T-cell (primary cell): ENCODE data around the gene LSG1. TPM values are rescaled to one million over a fixed set of nuclear protein-coding genes. Genes with fewer than 3 reads are reported as not detected.

Experiments used
- ATAC-seq, 4 experiments: fragments of 200-7000 bp in 3 of 4; fragments of 150-1000 bp in 1 of 4; cut with Tn5 transposase; replicated peaks in 1 of 4; 1 replicate in 3 of 4; 2 replicates in 1 of 4; pipeline ENCODE4 v1.10.0; 2021; ENCODE audit warnings: moderate library complexity in 3 of 4, mild to moderate bottlenecking in 2 of 4, moderate number of reproducible peaks in 1 of 4
- CTCF ChIA-PET, 2 donors: fragments of 300-600 bp; sonication (Branson Sonifier 250); formaldehyde crosslinking; loops; one replicate each; lab custom pipeline; 2022; ENCODE audit warnings: antibody characterized with exemption in 2 of 2; lab: Charles Lee
- POLR2A ChIA-PET, 2 donors: fragments of 300-600 bp; sonication (Branson Sonifier 250); formaldehyde crosslinking; loops; one replicate each; lab custom pipeline; 2022; ENCODE audit warnings: antibody characterized with exemption in 2 of 2; lab: Charles Lee
- DNase-seq, 35 experiments: peaks; one replicate each; pipeline versions ENCODE4 v3.0.0 to v3.0.0-alpha.2; 2013 to 2023
- H3K27ac ChIP-seq: one replicate; pipeline ENCODE4 v1.5.1; 2013; ENCODE audit warnings: low read length
- H3K27me3 ChIP-seq, 2 experiments: replicated peaks in 1 of 2; 1 replicate in 1 of 2; 2 replicates in 1 of 2; pipeline versions ENCODE4 v1.6.1 to v1.7.0; 2013; ENCODE audit warnings: low read length in 1 of 2, mixed read lengths in 1 of 2; ENCODE audit not compliant: control insufficient read depth in 2 of 2, insufficient read depth in 2 of 2; ENCODE audit errors: extremely low read depth in 1 of 2
- H3K36me3 ChIP-seq, 2 donors: 1 replicate in 1 of 2; 2 replicates in 1 of 2; pipeline versions ENCODE4 v1.6.1 to v1.7.0; 2013; ENCODE audit warnings: low read length in 1 of 2; ENCODE audit not compliant: control insufficient read depth in 2 of 2, insufficient read depth in 1 of 2; ENCODE audit errors: extremely low read depth in 1 of 2
- H3K4me1 ChIP-seq, 2 experiments: 1 replicate in 1 of 2; 2 replicates in 1 of 2; pipeline versions ENCODE4 v1.6.1 to v1.7.0; 2013; ENCODE audit warnings: low read length in 2 of 2, mixed read lengths in 1 of 2; ENCODE audit not compliant: insufficient read depth in 2 of 2, control insufficient read depth in 1 of 2; ENCODE audit errors: extremely low read depth in 1 of 2
- H3K4me3 ChIP-seq, 2 donors: 1 replicate in 1 of 2; 2 replicates in 1 of 2; pipeline versions ENCODE4 v1.5.1 to v1.7.0; 2013; ENCODE audit warnings: mild to moderate bottlenecking in 2 of 2, low read length in 1 of 2, moderate library complexity in 1 of 2; ENCODE audit not compliant: control insufficient read depth in 1 of 2; ENCODE audit errors: extremely low read depth in 1 of 2
- H3K9me3 ChIP-seq: 2 replicates; pipeline ENCODE4 v1.7.0; 2013
- H3K27ac Mint-ChIP-seq, 2 donors: one replicate each; pipeline ENCODE4 v1.8.0; 2020 to 2021; ENCODE audit warnings: mild to moderate bottlenecking in 2 of 2, mixed read lengths in 2 of 2
- H3K27me3 Mint-ChIP-seq, 2 donors: one replicate each; pipeline ENCODE4 v1.8.0; 2021 to 2022; ENCODE audit warnings: mixed read lengths in 2 of 2
- H3K36me3 Mint-ChIP-seq: one replicate; pipeline ENCODE4 v1.8.0; 2021; ENCODE audit warnings: mixed read lengths
- H3K4me1 Mint-ChIP-seq, 3 donors: one replicate each; pipeline ENCODE4 v1.8.0; 2020 to 2022; ENCODE audit warnings: mixed read lengths in 3 of 3, mild to moderate bottlenecking in 1 of 3
- H3K4me3 Mint-ChIP-seq, 3 donors: one replicate each; pipeline ENCODE4 v1.8.0; 2020 to 2022; ENCODE audit warnings: mild to moderate bottlenecking in 3 of 3, mixed read lengths in 3 of 3, moderate library complexity in 3 of 3
- H3K9me3 Mint-ChIP-seq, 3 donors: one replicate each; pipeline ENCODE4 v1.8.0; 2020 to 2022; ENCODE audit warnings: mixed read lengths in 3 of 3
- WGBS: methylation state at CpG from one replicate; pipeline ENCODE4 v1.1.5; 2013; ENCODE audit warnings: missing lambda C conversion rate; ENCODE audit not compliant: insufficient coverage; 5-methylcytosine and 5-hydroxymethylcytosine counted together
- total RNA-seq, 35 experiments: library from RNA in 6 of 35; stranded (reverse) in 6 of 35; fragments of 120-200 nt in 1 of 35; gene quantifications; one replicate each; pipeline versions ENCODE4 v1.2.1 to v1.2.4 and lab custom pipeline; 2013 to 2026

LSG1 gene
- total RNA-seq, 5 donors from 2014 or later (not counting 1 experiment from before 2014, with no cell fraction given), result 40.0 to 83.5 (median 49.5) TPM

GRCh38 chr3:194621947-194622346 is 50.0 kb downstream of the LSG1 start:
- Histone ChIP-seq H3K9me3 (no peaks in the 10 kb centered on the region), H3K36me3 (no peaks in the 10 kb centered on the region), H3K4me1 (no peaks in the 10 kb centered on the region), H3K27me3 (no peaks in the 10 kb centered on the region), H3K4me3 (no peak overlapping the region), H3K27ac (no peak overlapping the region)
- no peak overlapping the region for H3K27ac Mint-ChIP-seq
- H3K9me3 Mint-ChIP-seq, result no peaks in the 10 kb centered on the region
- 88% methylated on average over 14 of the region's 14 CpGs for WGBS
- ATAC-seq (no peak), DNase-seq (no peak)
- no peaks in the 10 kb centered on the region for H3K27me3 Mint-ChIP-seq
- H3K36me3 Mint-ChIP-seq, result no peaks in the 10 kb centered on the region
- H3K4me1 Mint-ChIP-seq, result no peaks in the 10 kb centered on the region
- H3K4me3 Mint-ChIP-seq, result no peak overlapping the region
- POLR2A ChIA-PET, result no interaction called here
- CTCF ChIA-PET, result no interaction called here

- 92% methylated on average over 2 of the region's 7 CpGs for WGBS
- Mint-ChIP-seq H3K27ac (peak overlapping the region in 1 of 2 donors; percentile 63), H3K36me3 (peaks cover 3% of the 10 kb centered on the region), H3K4me1 (no peaks in the 10 kb centered on the region), H3K27me3 (no peaks in the 10 kb centered on the region), H3K9me3 (no peaks in the 10 kb centered on the region), H3K4me3 (no peak overlapping the region)
- no peak overlapping the region for H3K4me3 ChIP-seq
- CTCF ChIA-PET, result interaction anchor here in 1 of 2 donors (0.7 kb wide), 1 partner anchor 27 kb away, joined by 3 read pairs; no protein-coding TSS in a partner anchor
- no peaks in the 10 kb centered on the region for H3K9me3 ChIP-seq
- POLR2A ChIA-PET, result no interaction called here
- H3K27ac ChIP-seq, result no peak overlapping the region
- ATAC-seq (no peak), DNase-seq (no peak)
- no peaks in the 10 kb centered on the region for H3K36me3 ChIP-seq
- no peaks in the 10 kb centered on the region for H3K27me3 ChIP-seq
- H3K4me1 ChIP-seq, result no peaks in the 10 kb centered on the region
Observed at GRCh38 chr3:194620196-194620595, 51.8 kb downstream of the LSG1 start.

GRCh38 chr3:194619741-194620140 is 52.2 kb downstream of the LSG1 start:
- no peaks in the 10 kb centered on the region for H3K9me3 ChIP-seq
- H3K27ac Mint-ChIP-seq, result no peak overlapping the region
- H3K4me1 ChIP-seq, result no peaks in the 10 kb centered on the region
- no peaks in the 10 kb centered on the region for H3K27me3 ChIP-seq
- 90% methylated on average over 1 of the region's 9 CpGs for WGBS
- H3K27ac ChIP-seq, result no peak overlapping the region
- H3K27me3 Mint-ChIP-seq, result no peaks in the 10 kb centered on the region
- H3K4me3 ChIP-seq, result no peak overlapping the region
- no peaks in the 10 kb centered on the region for H3K36me3 ChIP-seq
- no peaks in the 10 kb centered on the region for H3K9me3 Mint-ChIP-seq
- ATAC-seq, result no peak
- ChIA-PET CTCF (no interaction called here), POLR2A (no interaction called here)
- peaks cover 3% of the 10 kb centered on the region for H3K36me3 Mint-ChIP-seq
- H3K4me1 Mint-ChIP-seq, result no peaks in the 10 kb centered on the region
- no peak overlapping the region for H3K4me3 Mint-ChIP-seq
- DNase-seq, result no peak

GRCh38 chr3:194618858-194619608 is 53.0 kb downstream of the LSG1 start:
- Histone ChIP-seq H3K36me3 (no peaks in the 10 kb centered on the region), H3K4me3 (no peak overlapping the region), H3K27me3 (no peaks in the 10 kb centered on the region), H3K27ac (no peak overlapping the region), H3K4me1 (no peaks in the 10 kb centered on the region), H3K9me3 (no peaks in the 10 kb centered on the region)
- Mint-ChIP-seq H3K27ac (no peak overlapping the region), H3K4me3 (no peak overlapping the region), H3K27me3 (no peaks in the 10 kb centered on the region), H3K36me3 (peaks cover 3% of the 10 kb centered on the region), H3K9me3 (no peaks in the 10 kb centered on the region), H3K4me1 (no peaks in the 10 kb centered on the region)
- ATAC-seq (no peak), DNase-seq (no peak)
- ChIA-PET POLR2A (no interaction called here), CTCF (no interaction called here)
- 87% methylated on average over 17 of the region's 23 CpGs for WGBS

GRCh38 chr3:194617827-194618226 is 54.2 kb downstream of the LSG1 start:
- Mint-ChIP-seq H3K27me3 (no peaks in the 10 kb centered on the region), H3K4me3 (no peak overlapping the region), H3K9me3 (no peaks in the 10 kb centered on the region), H3K27ac (no peak overlapping the region), H3K4me1 (no peaks in the 10 kb centered on the region), H3K36me3 (peaks cover 3% of the 10 kb centered on the region)
- DNase-seq (no peak), ATAC-seq (no peak)
- Histone ChIP-seq H3K36me3 (no peaks in the 10 kb centered on the region), H3K27ac (no peak overlapping the region), H3K4me3 (no peak overlapping the region), H3K9me3 (no peaks in the 10 kb centered on the region), H3K4me1 (no peaks in the 10 kb centered on the region), H3K27me3 (no peaks in the 10 kb centered on the region)
- CTCF ChIA-PET, result no interaction called here
- POLR2A ChIA-PET, result no interaction called here
- 88% methylated on average over 4 of the region's 9 CpGs for WGBS

- H3K27me3 ChIP-seq, result no peaks in the 10 kb centered on the region
- H3K27me3 Mint-ChIP-seq, result no peaks in the 10 kb centered on the region
- ChIA-PET POLR2A (no interaction called here), CTCF (no interaction called here)
- no peaks in the 10 kb centered on the region for H3K4me1 Mint-ChIP-seq
- H3K27ac Mint-ChIP-seq, result no peak overlapping the region
- no peaks in the 10 kb centered on the region for H3K9me3 Mint-ChIP-seq
- no peak overlapping the region for H3K4me3 Mint-ChIP-seq
- H3K36me3 Mint-ChIP-seq, result peaks cover 3% of the 10 kb centered on the region
- no peaks in the 10 kb centered on the region for H3K36me3 ChIP-seq
- no peak overlapping the region for H3K27ac ChIP-seq
- H3K4me3 ChIP-seq, result no peak overlapping the region
- 88% methylated on average over 14 of the region's 14 CpGs for WGBS
- ATAC-seq (no peak), DNase-seq (no peak)
- no peaks in the 10 kb centered on the region for H3K4me1 ChIP-seq
- no peaks in the 10 kb centered on the region for H3K9me3 ChIP-seq
Observed at GRCh38 chr3:194617143-194617671, 54.8 kb downstream of the LSG1 start.
